ENCODE results near the gene PLEKHA1. TPM values are rescaled to one million over a fixed set of nuclear protein-coding genes. Genes with fewer than 3 reads are reported as not detected.

The PLEKHA1 gene
- total and polyA plus RNA-seq, 4 donors, result 15.9 to 29.2 (median 22.9) TPM

DNA sequence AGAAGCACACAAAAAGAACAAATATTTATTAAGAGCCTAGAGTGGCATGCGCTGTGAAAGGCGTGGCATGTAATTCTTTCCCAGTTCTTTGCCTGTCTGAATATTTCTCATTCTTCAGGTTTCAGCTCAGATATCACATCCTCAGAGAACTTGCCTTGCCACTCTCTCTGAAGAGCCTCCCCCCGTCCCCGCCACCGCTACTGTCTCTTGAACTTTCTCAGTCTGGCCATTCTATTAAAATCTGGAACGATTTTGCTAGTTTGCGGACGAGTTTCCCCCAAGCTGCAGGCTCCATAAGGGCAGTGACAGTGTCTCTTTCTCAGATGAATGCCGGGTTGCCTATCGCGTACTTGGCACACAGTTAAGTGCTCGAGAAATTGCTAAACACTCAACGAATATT lies 787 bp upstream of the PLEKHA1 start:
- Histone ChIP-seq H3K27ac (ENCODE audit: low read depth in 1 of 2, low read length in 2 of 2) (peak overlapping the region; percentile 52 to 98), H3K27me3 (ENCODE audit: control insufficient read depth in 4 of 4, insufficient read depth in 4 of 4, low read length in 3 of 4) (no peaks in the 10 kb centered on the region), H3K4me3 (ENCODE audit: low read depth in 1 of 3, low read length in 3 of 3) (peak overlapping the region; percentile 30 to 57 (median 34)), H3K9me3 (ENCODE audit: control insufficient read depth in 4 of 4, low read length in 3 of 4) (no peaks in the 10 kb centered on the region), H3K9ac (ENCODE audit: low read depth in 1 of 2, low read length in 2 of 2) (peak overlapping the region; percentile 26 to 42), H3K36me3 (ENCODE audit: control insufficient read depth in 4 of 4, insufficient read depth in 3 of 4, low read depth in 1 of 4, low read length in 3 of 4) (no peaks in the 10 kb centered on the region), H3K4me1 (ENCODE audit: control insufficient read depth in 4 of 4, insufficient read depth in 4 of 4, low read length in 3 of 4) (peaks cover 0 to 23% (median 11%) of the 10 kb centered on the region in 4 donors)
- 5% methylated on average over 13 of the region's 13 CpGs for WGBS
- TF ChIP-seq FOXA2 (IDR thresholded peaks at IDR 0.05) (no peak), JUND (IDR thresholded peaks at IDR 0.05) (peak in 1 of 2 donors; percentile 18)
- no peak for DNase-seq (ENCODE audit: low spot score)

DNA sequence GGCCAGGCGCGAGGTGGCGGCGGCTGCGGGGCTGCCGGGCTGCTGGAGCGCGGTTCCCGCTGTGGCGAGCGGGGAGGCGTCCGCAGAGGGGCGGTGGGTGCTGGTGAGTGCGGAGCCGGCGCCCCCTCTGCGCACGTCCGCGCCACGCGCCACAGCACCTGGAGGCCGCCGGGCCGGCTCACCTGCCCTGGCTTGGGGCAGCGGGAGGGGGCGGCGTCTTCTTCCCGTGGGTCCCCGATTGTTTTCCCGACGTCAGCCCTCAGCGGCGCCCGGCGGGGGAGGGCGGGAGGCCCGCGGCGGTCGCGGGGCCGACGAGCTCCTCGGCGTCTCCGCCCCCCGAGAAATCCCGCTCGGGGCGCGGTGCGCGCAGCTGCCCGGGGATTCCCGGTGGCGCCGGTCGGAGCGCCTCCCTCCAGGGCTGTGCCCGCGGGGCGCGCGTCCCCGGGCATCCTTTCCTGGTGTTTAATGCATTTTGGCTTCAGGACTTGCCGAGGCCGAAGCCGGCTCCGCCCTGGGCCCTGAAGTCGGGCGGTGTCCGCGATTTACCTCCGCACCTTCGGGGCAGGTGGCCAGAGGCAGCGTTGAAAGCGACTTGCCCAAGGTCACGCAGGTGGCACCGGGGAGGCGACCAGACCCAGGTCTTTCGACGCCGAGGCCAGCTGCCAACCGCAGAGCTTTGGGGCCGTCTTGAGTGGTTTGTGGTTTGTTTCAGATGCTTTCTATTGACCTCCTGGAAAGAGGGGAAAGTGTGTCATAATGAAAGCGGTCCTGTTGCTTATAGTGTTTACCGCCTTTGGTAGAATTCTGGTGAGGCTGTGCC lies 561 bp downstream of the PLEKHA1 start:
- H3K4me1 ChIP-seq (ENCODE audit: control insufficient read depth in 4 of 4, insufficient read depth in 4 of 4, low read length in 3 of 4), result peaks cover 0 to 23% (median 11%) of the 10 kb centered on the region in 4 donors
- TF ChIP-seq YY1 (IDR thresholded peaks at IDR 0.05) (peak; percentile 23), FOXA1 (IDR thresholded peaks at IDR 0.05) (no peak)
- under 1% methylated on average over 89 of the region's 89 CpGs for WGBS

DNA sequence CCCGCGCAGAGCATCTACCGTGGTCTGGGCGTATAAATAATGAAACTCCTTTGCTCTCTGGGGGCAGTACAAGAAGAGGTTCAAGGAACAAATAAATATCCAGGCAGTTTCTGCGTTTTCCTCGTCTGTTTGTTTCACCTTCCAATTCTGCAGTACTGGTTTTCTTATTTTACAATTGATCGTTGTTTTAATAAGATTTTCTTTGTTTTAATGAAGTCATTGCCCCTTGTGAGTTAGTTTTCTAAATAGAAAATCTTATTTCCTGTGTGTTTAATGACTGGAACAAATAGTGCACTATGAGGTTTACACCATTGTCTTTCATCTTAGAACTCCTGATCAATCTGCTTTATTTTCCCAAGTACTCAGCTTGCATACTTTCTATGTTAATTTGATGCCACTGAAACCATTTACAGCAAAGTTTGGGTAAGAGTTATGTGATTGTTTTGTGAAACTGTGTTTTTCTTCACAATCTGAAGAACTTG lies 1.2 kb downstream of the PLEKHA1 start:
- H3K27me3 ChIP-seq (ENCODE audit: control insufficient read depth in 4 of 4, insufficient read depth in 4 of 4, low read length in 3 of 4), result no peaks in the 10 kb centered on the region
- peak overlapping the region; percentile 93 to 98 for H3K27ac ChIP-seq (ENCODE audit: low read depth in 1 of 2, low read length in 2 of 2)
- TF ChIP-seq RAD21 (IDR thresholded peaks at IDR 0.05) (no peak), TAF1 (conservative IDR thresholded peaks at IDR 0.05) (no peak), FOXA1 (IDR thresholded peaks at IDR 0.05) (no peak), SP1 (IDR thresholded peaks at IDR 0.05) (no peak), NR2F2 (IDR thresholded peaks at IDR 0.05) (no peak), RXRA (IDR thresholded peaks at IDR 0.05) (no peak), HNF4A (conservative IDR thresholded peaks at IDR 0.05) (no peak), FOXA2 (IDR thresholded peaks at IDR 0.05) (no peak), GABPA (IDR thresholded peaks at IDR 0.05 in 1 of 2, conservative IDR thresholded peaks at IDR 0.05 in 1 of 2) (no peak), HNF4G (IDR thresholded peaks at IDR 0.05) (no peak), YY1 (IDR thresholded peaks at IDR 0.05) (no peak), JUND (IDR thresholded peaks at IDR 0.05) (no peak), EGR1 (IDR thresholded peaks at IDR 0.05; ENCODE audit: low read depth in 2 of 2) (no peak)
- TF ChIP-seq, protein P1, sequence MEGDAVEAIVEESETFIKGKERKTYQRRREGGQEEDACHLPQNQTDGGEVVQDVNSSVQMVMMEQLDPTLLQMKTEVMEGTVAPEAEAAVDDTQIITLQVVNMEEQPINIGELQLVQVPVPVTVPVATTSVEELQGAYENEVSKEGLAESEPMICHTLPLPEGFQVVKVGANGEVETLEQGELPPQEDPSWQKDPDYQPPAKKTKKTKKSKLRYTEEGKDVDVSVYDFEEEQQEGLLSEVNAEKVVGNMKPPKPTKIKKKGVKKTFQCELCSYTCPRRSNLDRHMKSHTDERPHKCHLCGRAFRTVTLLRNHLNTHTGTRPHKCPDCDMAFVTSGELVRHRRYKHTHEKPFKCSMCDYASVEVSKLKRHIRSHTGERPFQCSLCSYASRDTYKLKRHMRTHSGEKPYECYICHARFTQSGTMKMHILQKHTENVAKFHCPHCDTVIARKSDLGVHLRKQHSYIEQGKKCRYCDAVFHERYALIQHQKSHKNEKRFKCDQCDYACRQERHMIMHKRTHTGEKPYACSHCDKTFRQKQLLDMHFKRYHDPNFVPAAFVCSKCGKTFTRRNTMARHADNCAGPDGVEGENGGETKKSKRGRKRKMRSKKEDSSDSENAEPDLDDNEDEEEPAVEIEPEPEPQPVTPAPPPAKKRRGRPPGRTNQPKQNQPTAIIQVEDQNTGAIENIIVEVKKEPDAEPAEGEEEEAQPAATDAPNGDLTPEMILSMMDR (IDR thresholded peaks at IDR 0.05; ENCODE audit: low read depth, low read length, missing input control), result no peak
- TF ChIP-seq, protein P2, sequence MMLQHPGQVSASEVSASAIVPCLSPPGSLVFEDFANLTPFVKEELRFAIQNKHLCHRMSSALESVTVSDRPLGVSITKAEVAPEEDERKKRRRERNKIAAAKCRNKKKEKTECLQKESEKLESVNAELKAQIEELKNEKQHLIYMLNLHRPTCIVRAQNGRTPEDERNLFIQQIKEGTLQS (IDR thresholded peaks at IDR 0.05), result no peak
- TF ChIP-seq, protein P3, sequence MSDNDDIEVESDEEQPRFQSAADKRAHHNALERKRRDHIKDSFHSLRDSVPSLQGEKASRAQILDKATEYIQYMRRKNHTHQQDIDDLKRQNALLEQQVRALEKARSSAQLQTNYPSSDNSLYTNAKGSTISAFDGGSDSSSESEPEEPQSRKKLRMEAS (IDR thresholded peaks at IDR 0.05), result no peak
- TF ChIP-seq, protein P4, sequence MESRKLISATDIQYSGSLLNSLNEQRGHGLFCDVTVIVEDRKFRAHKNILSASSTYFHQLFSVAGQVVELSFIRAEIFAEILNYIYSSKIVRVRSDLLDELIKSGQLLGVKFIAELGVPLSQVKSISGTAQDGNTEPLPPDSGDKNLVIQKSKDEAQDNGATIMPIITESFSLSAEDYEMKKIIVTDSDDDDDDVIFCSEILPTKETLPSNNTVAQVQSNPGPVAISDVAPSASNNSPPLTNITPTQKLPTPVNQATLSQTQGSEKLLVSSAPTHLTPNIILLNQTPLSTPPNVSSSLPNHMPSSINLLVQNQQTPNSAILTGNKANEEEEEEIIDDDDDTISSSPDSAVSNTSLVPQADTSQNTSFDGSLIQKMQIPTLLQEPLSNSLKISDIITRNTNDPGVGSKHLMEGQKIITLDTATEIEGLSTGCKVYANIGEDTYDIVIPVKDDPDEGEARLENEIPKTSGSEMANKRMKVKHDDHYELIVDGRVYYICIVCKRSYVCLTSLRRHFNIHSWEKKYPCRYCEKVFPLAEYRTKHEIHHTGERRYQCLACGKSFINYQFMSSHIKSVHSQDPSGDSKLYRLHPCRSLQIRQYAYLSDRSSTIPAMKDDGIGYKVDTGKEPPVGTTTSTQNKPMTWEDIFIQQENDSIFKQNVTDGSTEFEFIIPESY (IDR thresholded peaks at IDR 0.05), result no peak
- TF ChIP-seq, protein P5, sequence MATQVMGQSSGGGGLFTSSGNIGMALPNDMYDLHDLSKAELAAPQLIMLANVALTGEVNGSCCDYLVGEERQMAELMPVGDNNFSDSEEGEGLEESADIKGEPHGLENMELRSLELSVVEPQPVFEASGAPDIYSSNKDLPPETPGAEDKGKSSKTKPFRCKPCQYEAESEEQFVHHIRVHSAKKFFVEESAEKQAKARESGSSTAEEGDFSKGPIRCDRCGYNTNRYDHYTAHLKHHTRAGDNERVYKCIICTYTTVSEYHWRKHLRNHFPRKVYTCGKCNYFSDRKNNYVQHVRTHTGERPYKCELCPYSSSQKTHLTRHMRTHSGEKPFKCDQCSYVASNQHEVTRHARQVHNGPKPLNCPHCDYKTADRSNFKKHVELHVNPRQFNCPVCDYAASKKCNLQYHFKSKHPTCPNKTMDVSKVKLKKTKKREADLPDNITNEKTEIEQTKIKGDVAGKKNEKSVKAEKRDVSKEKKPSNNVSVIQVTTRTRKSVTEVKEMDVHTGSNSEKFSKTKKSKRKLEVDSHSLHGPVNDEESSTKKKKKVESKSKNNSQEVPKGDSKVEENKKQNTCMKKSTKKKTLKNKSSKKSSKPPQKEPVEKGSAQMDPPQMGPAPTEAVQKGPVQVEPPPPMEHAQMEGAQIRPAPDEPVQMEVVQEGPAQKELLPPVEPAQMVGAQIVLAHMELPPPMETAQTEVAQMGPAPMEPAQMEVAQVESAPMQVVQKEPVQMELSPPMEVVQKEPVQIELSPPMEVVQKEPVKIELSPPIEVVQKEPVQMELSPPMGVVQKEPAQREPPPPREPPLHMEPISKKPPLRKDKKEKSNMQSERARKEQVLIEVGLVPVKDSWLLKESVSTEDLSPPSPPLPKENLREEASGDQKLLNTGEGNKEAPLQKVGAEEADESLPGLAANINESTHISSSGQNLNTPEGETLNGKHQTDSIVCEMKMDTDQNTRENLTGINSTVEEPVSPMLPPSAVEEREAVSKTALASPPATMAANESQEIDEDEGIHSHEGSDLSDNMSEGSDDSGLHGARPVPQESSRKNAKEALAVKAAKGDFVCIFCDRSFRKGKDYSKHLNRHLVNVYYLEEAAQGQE (IDR thresholded peaks at IDR 0.05), result no peak
- DNase-seq (ENCODE audit: low spot score), result no peak
- H3K36me3 ChIP-seq (ENCODE audit: control insufficient read depth in 4 of 4, insufficient read depth in 3 of 4, low read depth in 1 of 4, low read length in 3 of 4), result no peaks in the 10 kb centered on the region
- H3K9ac ChIP-seq (ENCODE audit: low read depth in 1 of 2, low read length in 2 of 2), result peak overlapping the region; percentile 76 to 91
- H3K9me3 ChIP-seq (ENCODE audit: control insufficient read depth in 4 of 4, low read length in 3 of 4), result no peaks in the 10 kb centered on the region
- peaks cover 0 to 23% (median 11%) of the 10 kb centered on the region in 4 donors for H3K4me1 ChIP-seq (ENCODE audit: control insufficient read depth in 4 of 4, insufficient read depth in 4 of 4, low read length in 3 of 4)
- peak overlapping the region; percentile 67 to 100 (median 71) for H3K4me3 ChIP-seq (ENCODE audit: low read depth in 1 of 3, low read length in 3 of 3)
- WGBS, result 1% methylated on average over 7 of the region's 7 CpGs

More for the DNA sequence above, 561 bp downstream of the PLEKHA1 start:
- H3K9me3 ChIP-seq (ENCODE audit: control insufficient read depth in 4 of 4, low read length in 3 of 4), result no peaks in the 10 kb centered on the region
- no peaks in the 10 kb centered on the region for H3K36me3 ChIP-seq (ENCODE audit: control insufficient read depth in 4 of 4, insufficient read depth in 3 of 4, low read depth in 1 of 4, low read length in 3 of 4)
- peak; percentile 52 for DNase-seq (ENCODE audit: low spot score)
- peak overlapping the region; percentile 93 to 98 for H3K27ac ChIP-seq (ENCODE audit: low read depth in 1 of 2, low read length in 2 of 2)
- no peaks in the 10 kb centered on the region for H3K27me3 ChIP-seq (ENCODE audit: control insufficient read depth in 4 of 4, insufficient read depth in 4 of 4, low read length in 3 of 4)
- peak overlapping the region; percentile 76 to 91 for H3K9ac ChIP-seq (ENCODE audit: low read depth in 1 of 2, low read length in 2 of 2)
- H3K4me3 ChIP-seq (ENCODE audit: low read depth in 1 of 3, low read length in 3 of 3), result peak overlapping the region; percentile 67 to 100 (median 71)

Data from liver (tissue), 9 donors.